Esophagus (tissue), 2 donors: ENCODE results near the gene PIK3R1. TPM values are rescaled to one million over a fixed set of nuclear protein-coding genes. Genes with fewer than 3 reads are reported as not detected.

Experiments
- H3K27ac ChIP-seq, 2 donors: one replicate each; pipeline ENCODE4 v1.5.1; 2013; ENCODE audit warnings: low read depth in 2 of 2, mild to moderate bottlenecking in 2 of 2, inconsistent platforms in 1 of 2, low read length in 1 of 2, moderate library complexity in 1 of 2
- H3K27me3 ChIP-seq, 2 donors: one replicate each; pipeline ENCODE4 v1.6.1; 2013; ENCODE audit warnings: low read length in 2 of 2, control low read depth in 1 of 2, mild to moderate bottlenecking in 1 of 2; ENCODE audit not compliant: insufficient read depth in 2 of 2, control insufficient read depth in 1 of 2
- H3K36me3 ChIP-seq, 2 donors: one replicate each; pipeline ENCODE4 v1.6.1; 2013; ENCODE audit warnings: low read length in 1 of 2; ENCODE audit not compliant: control insufficient read depth in 2 of 2, insufficient read depth in 2 of 2
- H3K4me1 ChIP-seq, 2 donors: one replicate each; pipeline ENCODE4 v1.6.1; 2013; ENCODE audit warnings: low read length in 1 of 2; ENCODE audit not compliant: control insufficient read depth in 2 of 2, insufficient read depth in 2 of 2
- H3K4me3 ChIP-seq, 2 donors: one replicate each; pipeline ENCODE4 v1.5.1; 2013; ENCODE audit warnings: low read length in 2 of 2, mild to moderate bottlenecking in 2 of 2, low read depth in 1 of 2, moderate library complexity in 1 of 2
- H3K9me3 ChIP-seq, 2 donors: one replicate each; pipeline ENCODE4 v1.6.1; 2013; ENCODE audit warnings: mild to moderate bottlenecking in 2 of 2, low read depth in 1 of 2, low read length in 1 of 2, moderate library complexity in 1 of 2; ENCODE audit not compliant: control insufficient read depth in 2 of 2, insufficient read depth in 1 of 2
- WGBS, 2 donors: extraction: QIAGEN DNeasy Blood & Tissue Kit; methylation state at CpG; one replicate each; pipeline ENCODE4 v1.1.7; 2013; 5-methylcytosine and 5-hydroxymethylcytosine counted together
- polyA plus RNA-seq, 2 donors: library from polyadenylated mRNA; stranded (reverse); fragments of 200-250 nt; gene quantifications; one replicate each; pipeline ENCODE4 v1.2.3, GENCODE V29; 2013
- donor health status: healthy with polysubstance abuse.
- donor health status: Bipolar disorder and iron deficiency.

The PIK3R1 gene
- polyA plus RNA-seq, 2 donors: 5.0 to 8.2 TPM

- no peak overlapping the region for H3K27ac ChIP-seq
- H3K27me3 ChIP-seq: no peaks in the 10 kb centered on the region
- H3K4me3 ChIP-seq: no peak overlapping the region
- H3K9me3 ChIP-seq: peaks cover 0 to 2% of the 10 kb centered on the region in 2 donors
- WGBS, 2 donors: 85 to 87% methylated on average over 4 of the region's 4 CpGs
- peaks cover 4 to 6% of the 10 kb centered on the region in 2 donors for H3K36me3 ChIP-seq
- H3K4me1 ChIP-seq: peaks cover 7 to 11% of the 10 kb centered on the region in 2 donors
Measured at GRCh38 chr5:68222824-68223354, 7.3 kb downstream of the PIK3R1 start.

GRCh38 chr5:68223904-68224303, 8.3 kb downstream of the PIK3R1 start:
- no peak overlapping the region for H3K4me3 ChIP-seq
- peaks cover 4 to 6% of the 10 kb centered on the region in 2 donors for H3K36me3 ChIP-seq
- H3K9me3 ChIP-seq: peaks cover 0 to 2% of the 10 kb centered on the region in 2 donors
- H3K27ac ChIP-seq: no peak overlapping the region
- peaks cover 7 to 11% of the 10 kb centered on the region in 2 donors for H3K4me1 ChIP-seq
- H3K27me3 ChIP-seq: no peaks in the 10 kb centered on the region

- WGBS, 2 donors: 50 to 51% methylated on average over 4 of the region's 4 CpGs
- Histone ChIP-seq H3K4me1 (peaks cover 7 to 11% of the 10 kb centered on the region in 2 donors), H3K36me3 (peaks cover 4 to 6% of the 10 kb centered on the region in 2 donors), H3K27me3 (no peaks in the 10 kb centered on the region), H3K4me3 (no peak overlapping the region), H3K27ac (no peak overlapping the region), H3K9me3 (peaks cover 0 to 2% of the 10 kb centered on the region in 2 donors)
Measured at GRCh38 chr5:68224509-68225187, 9.1 kb downstream of the PIK3R1 start.

GRCh38 chr5:68225188-68225910, 9.8 kb downstream of the PIK3R1 start:
- peak overlapping the region in 1 of 2 donors; percentile 60 for H3K27ac ChIP-seq
- H3K4me1 ChIP-seq: peaks cover 7 to 11% of the 10 kb centered on the region in 2 donors
- peaks cover 0 to 2% of the 10 kb centered on the region in 2 donors for H3K9me3 ChIP-seq
- 55 to 59% methylated on average over 12 of the region's 12 CpGs for WGBS, 2 donors
- H3K36me3 ChIP-seq: peaks cover 4% of the 10 kb centered on the region in 2 donors
- no peaks in the 10 kb centered on the region for H3K27me3 ChIP-seq
- H3K4me3 ChIP-seq: no peak overlapping the region

GRCh38 chr5:68225911-68226545, 10.5 kb downstream of the PIK3R1 start:
- Histone ChIP-seq H3K4me3 (no peak overlapping the region), H3K36me3 (peaks cover 2 to 4% of the 10 kb centered on the region in 2 donors), H3K27ac (peak overlapping the region in 1 of 2 donors; percentile 60), H3K9me3 (no peaks in the 10 kb centered on the region), H3K27me3 (no peaks in the 10 kb centered on the region), H3K4me1 (peaks cover 7 to 11% of the 10 kb centered on the region in 2 donors)
- 69 to 86% methylated on average over 15 of the region's 15 CpGs for WGBS, 2 donors

GRCh38 chr5:68226546-68227073, 11.1 kb downstream of the PIK3R1 start:
- WGBS, 2 donors: 85 to 86% methylated on average over 8 of the region's 8 CpGs
- H3K36me3 ChIP-seq: peaks cover 4 to 7% of the 10 kb centered on the region in 2 donors
- H3K4me1 ChIP-seq: peaks cover 7 to 11% of the 10 kb centered on the region in 2 donors
- no peaks in the 10 kb centered on the region for H3K27me3 ChIP-seq
- H3K9me3 ChIP-seq: no peaks in the 10 kb centered on the region
- no peak overlapping the region for H3K4me3 ChIP-seq
- H3K27ac ChIP-seq: no peak overlapping the region

- WGBS, 2 donors: 77 to 85% methylated on average over 7 of the region's 7 CpGs
- Histone ChIP-seq H3K27me3 (no peaks in the 10 kb centered on the region), H3K4me3 (no peak overlapping the region), H3K36me3 (peaks cover 4 to 5% of the 10 kb centered on the region in 2 donors), H3K4me1 (peaks cover 9 to 10% of the 10 kb centered on the region in 2 donors), H3K27ac (no peak overlapping the region), H3K9me3 (no peaks in the 10 kb centered on the region)
Measured at GRCh38 chr5:68227532-68228160, 12.1 kb downstream of the PIK3R1 start.

- Histone ChIP-seq H3K27me3 (no peaks in the 10 kb centered on the region), H3K4me3 (no peak overlapping the region), H3K9me3 (no peaks in the 10 kb centered on the region), H3K36me3 (peaks cover 4 to 5% of the 10 kb centered on the region in 2 donors), H3K27ac (no peak overlapping the region), H3K4me1 (peaks cover 8 to 10% of the 10 kb centered on the region in 2 donors)
- WGBS, 2 donors: 58 to 66% methylated on average over 4 of the region's 4 CpGs
Measured at GRCh38 chr5:68229416-68229815, 13.9 kb downstream of the PIK3R1 start.

- Histone ChIP-seq H3K9me3 (no peaks in the 10 kb centered on the region), H3K27ac (no peak overlapping the region), H3K4me3 (no peak overlapping the region), H3K27me3 (no peaks in the 10 kb centered on the region), H3K36me3 (peaks cover 4 to 5% of the 10 kb centered on the region in 2 donors), H3K4me1 (peaks cover 7 to 10% of the 10 kb centered on the region in 2 donors)
- WGBS, 2 donors: 76 to 78% methylated on average over 1 of the region's 1 CpG
Measured at GRCh38 chr5:68230285-68230684, 14.7 kb downstream of the PIK3R1 start.
